CD4-positive, alpha-beta T cell (primary cell): ENCODE results near the gene LBHD1. TPM values are rescaled to one million over a fixed set of nuclear protein-coding genes. Genes with fewer than 3 reads are reported as not detected.
"Not testable (repeated sequence)": the region's sequence is repeated elsewhere in the genome, so short reads cannot be mapped to it uniquely, and the experiment has no call there.

ENCODE experiments used
- ATAC-seq: fragments of 200-7000 bp; cut with Tn5 transposase; one replicate; pipeline ENCODE4 v1.10.0; 2022; ENCODE audit warnings: mild to moderate bottlenecking; ENCODE audit not compliant: poor library complexity
- CTCF ChIA-PET: fragments of 350-600 bp; sonication (Branson Sonifier 250); formaldehyde crosslinking; loops from one replicate; lab custom pipeline; 2021; ENCODE audit warnings: antibody characterized with exemption, inconsistent platforms; lab: Charles Lee
- POLR2A ChIA-PET: fragments of 350-600 bp; sonication (Branson Sonifier 250); formaldehyde crosslinking; loops from one replicate; lab custom pipeline; 2021; ENCODE audit warnings: antibody characterized with exemption, inconsistent platforms; lab: Charles Lee
- DNase-seq, 14 experiments: peaks; one replicate each; pipeline ENCODE4 v3.0.0-alpha.2; 2013 to 2020; ENCODE audit warnings: mixed read lengths in 2 of 14
- H3K27ac ChIP-seq, 2 donors: one replicate each; pipeline versions ENCODE4 v1.5.1 to v1.7.0; 2013; ENCODE audit warnings: low read length in 2 of 2, low read depth in 1 of 2, mild to moderate bottlenecking in 1 of 2
- H3K27me3 ChIP-seq, 2 experiments: 1 replicate in 1 of 2; 2 replicates in 1 of 2; pipeline versions ENCODE4 v1.6.1 to v1.7.0; 2013; ENCODE audit warnings: low read length in 2 of 2, control low read depth in 1 of 2, mild to moderate bottlenecking in 1 of 2, moderate library complexity in 1 of 2; ENCODE audit not compliant: insufficient read depth in 2 of 2, control insufficient read depth in 1 of 2
- H3K36me3 ChIP-seq: one replicate; pipeline ENCODE4 v1.6.1; 2013; ENCODE audit warnings: low read length, control low read depth; ENCODE audit not compliant: insufficient read depth
- H3K4me1 ChIP-seq: one replicate; pipeline ENCODE4 v1.6.1; 2013; ENCODE audit warnings: low read length, control low read depth; ENCODE audit not compliant: insufficient read depth
- H3K4me3 ChIP-seq: one replicate; pipeline ENCODE4 v1.5.1; 2013; ENCODE audit warnings: mild to moderate bottlenecking, low read length, moderate library complexity
- H3K9me3 ChIP-seq, 2 experiments: 1 replicate in 1 of 2; 2 replicates in 1 of 2; pipeline versions ENCODE4 v1.6.1 to v1.7.0; 2013; ENCODE audit warnings: low read length in 2 of 2, mild to moderate bottlenecking in 2 of 2, control low read depth in 1 of 2, moderate library complexity in 1 of 2; ENCODE audit not compliant: control insufficient read depth in 1 of 2, insufficient read depth in 1 of 2
- H3K27ac Mint-ChIP-seq: one replicate; pipeline ENCODE4 v1.8.0; 2020; ENCODE audit warnings: mixed read lengths
- H3K27me3 Mint-ChIP-seq: one replicate; pipeline ENCODE4 v1.8.0; 2021; ENCODE audit warnings: mixed read lengths
- H3K36me3 Mint-ChIP-seq: one replicate; pipeline ENCODE4 v1.8.0; 2021; ENCODE audit warnings: low read depth, mixed read lengths
- H3K4me1 Mint-ChIP-seq: one replicate; pipeline ENCODE4 v1.8.0; 2021; ENCODE audit warnings: low read depth, mixed read lengths
- H3K4me3 Mint-ChIP-seq: one replicate; pipeline ENCODE4 v1.8.0; 2020; ENCODE audit warnings: mild to moderate bottlenecking, mixed read lengths
- H3K9me3 Mint-ChIP-seq: one replicate; pipeline ENCODE4 v1.8.0; 2020; ENCODE audit warnings: mixed read lengths
- intact Hi-C, 2 experiments: fragments of 100-400 bp; cut with DNase I in 1 of 2; cut with micrococcal nuclease in 1 of 2; formaldehyde crosslinking; loops; one replicate each; pipeline versions ENCODE4 v1.15.1 to v1.9.0; 2023 to 2025; cut with DNase I, micrococcal nuclease
- total RNA-seq, 174 experiments: library from RNA in 2 of 174; stranded (reverse) in 2 of 174; gene quantifications; one replicate each; pipeline ENCODE4 v1.2.3 and lab custom pipeline; 2021 to 2026
- TF ChIP-seq, protein P1 (sequence below): fragments of 200-600 bp; IDR thresholded peaks from one replicate; pipeline ENCODE4 v1.8.0; 2022; ENCODE audit warnings: antibody characterized with exemption, mild to moderate bottlenecking

LBHD1 gene
- total RNA-seq, 2 experiments from 2014 or later: 10.4 to 10.5 TPM

GRCh38 chr11:62702246-62702645, 30.2 kb upstream of the LBHD1 start:
- Histone ChIP-seq H3K27ac (no peak overlapping the region), H3K4me1 (peaks cover 19% of the 10 kb centered on the region), H3K4me3 (no peak overlapping the region), H3K27me3 (no peaks in the 10 kb centered on the region), H3K9me3 (no peaks in the 10 kb centered on the region), H3K36me3 (no peaks in the 10 kb centered on the region)
- no peak overlapping the region for H3K4me3 Mint-ChIP-seq
- CTCF ChIA-PET: no interaction called here
- no peaks in the 10 kb centered on the region for H3K27me3 Mint-ChIP-seq
- POLR2A ChIA-PET: no interaction called here
- H3K4me1 Mint-ChIP-seq: peaks cover 21% of the 10 kb centered on the region
- peaks cover 18% of the 10 kb centered on the region for H3K36me3 Mint-ChIP-seq
- peak in 2 of 14 experiments; percentile 41 to 58 for DNase-seq
- H3K9me3 Mint-ChIP-seq: no peaks in the 10 kb centered on the region
- no peak for ATAC-seq
- peak overlapping the region; percentile 32 for H3K27ac Mint-ChIP-seq
- intact Hi-C loops: no loop called here
- TF ChIP-seq, protein P1, sequence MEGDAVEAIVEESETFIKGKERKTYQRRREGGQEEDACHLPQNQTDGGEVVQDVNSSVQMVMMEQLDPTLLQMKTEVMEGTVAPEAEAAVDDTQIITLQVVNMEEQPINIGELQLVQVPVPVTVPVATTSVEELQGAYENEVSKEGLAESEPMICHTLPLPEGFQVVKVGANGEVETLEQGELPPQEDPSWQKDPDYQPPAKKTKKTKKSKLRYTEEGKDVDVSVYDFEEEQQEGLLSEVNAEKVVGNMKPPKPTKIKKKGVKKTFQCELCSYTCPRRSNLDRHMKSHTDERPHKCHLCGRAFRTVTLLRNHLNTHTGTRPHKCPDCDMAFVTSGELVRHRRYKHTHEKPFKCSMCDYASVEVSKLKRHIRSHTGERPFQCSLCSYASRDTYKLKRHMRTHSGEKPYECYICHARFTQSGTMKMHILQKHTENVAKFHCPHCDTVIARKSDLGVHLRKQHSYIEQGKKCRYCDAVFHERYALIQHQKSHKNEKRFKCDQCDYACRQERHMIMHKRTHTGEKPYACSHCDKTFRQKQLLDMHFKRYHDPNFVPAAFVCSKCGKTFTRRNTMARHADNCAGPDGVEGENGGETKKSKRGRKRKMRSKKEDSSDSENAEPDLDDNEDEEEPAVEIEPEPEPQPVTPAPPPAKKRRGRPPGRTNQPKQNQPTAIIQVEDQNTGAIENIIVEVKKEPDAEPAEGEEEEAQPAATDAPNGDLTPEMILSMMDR: no peak

GRCh38 chr11:62694455-62695167, 22.5 kb upstream of the LBHD1 start:
- Histone ChIP-seq H3K4me3 (no peak overlapping the region), H3K36me3 (peaks cover 24% of the 10 kb centered on the region), H3K27me3 (no peaks in the 10 kb centered on the region), H3K27ac (no peak overlapping the region), H3K9me3 (no peaks in the 10 kb centered on the region), H3K4me1 (peaks cover 4% of the 10 kb centered on the region)
- Mint-ChIP-seq H3K27ac (no peak overlapping the region), H3K27me3 (no peaks in the 10 kb centered on the region), H3K9me3 (no peaks in the 10 kb centered on the region), H3K4me1 (peaks cover 7% of the 10 kb centered on the region), H3K36me3 (peaks cover 31% of the 10 kb centered on the region), H3K4me3 (no peak overlapping the region)
- TF ChIP-seq, protein P1: peak; percentile 89
- peak; percentile 65 to 89 (median 74) for DNase-seq
- ChIA-PET CTCF (interaction anchor here (0.6 to 2.7 kb wide), 17 partner anchors 8 to 300 kb away, joined by 3 to 14 read pairs (median 4); partner anchors contain the start of genes C11orf98, CSKMT, EML3 and MTA2), POLR2A (interaction anchor here (0.6 to 2.0 kb wide), 9 partner anchors 29 to 270 kb away, joined by 3 to 9 read pairs (median 4); partner anchors contain the start of genes C11orf98, CSKMT, HNRNPUL2 and INTS5)
- intact Hi-C loops: loop anchor here (1.0 to 2.0 kb wide), 4 partner anchors 101 to 300 kb away; no protein-coding TSS in a partner anchor
- ATAC-seq: peak; percentile 93

GRCh38 chr11:62693624-62694023, 21.6 kb upstream of the LBHD1 start:
- not testable (repeated sequence) for ATAC-seq, H3K27ac Mint-ChIP-seq, H3K9me3 ChIP-seq, H3K27ac ChIP-seq, H3K27me3 Mint-ChIP-seq, H3K4me3 ChIP-seq, H3K4me3 Mint-ChIP-seq, H3K9me3 Mint-ChIP-seq, H3K27me3 ChIP-seq, H3K4me1 Mint-ChIP-seq, DNase-seq, H3K4me1 ChIP-seq
- ChIA-PET CTCF (interaction anchor here (1.1 to 2.7 kb wide), 5 partner anchors 13 to 269 kb away, joined by 3 to 14 read pairs (median 8); partner anchors contain the start of genes EML3 and ROM1), POLR2A (interaction anchor here (0.6 to 2.0 kb wide), 8 partner anchors 34 to 302 kb away, joined by 3 to 9 read pairs (median 4); partner anchors contain the start of genes HNRNPUL2, INTS5 and TUT1)
- H3K36me3 Mint-ChIP-seq: peaks cover 31% of the 10 kb centered on the region
- intact Hi-C loops: loop anchor here (1.0 to 2.0 kb wide), 4 partner anchors 100 to 299 kb away; no protein-coding TSS in a partner anchor
- peaks cover 24% of the 10 kb centered on the region for H3K36me3 ChIP-seq
